CD4-positive, alpha-beta T cell treated with Interleukin-15 for 4 hours (primary cell): ENCODE results near the gene PARP1.
"Not testable (repeated sequence)": the region's sequence is repeated elsewhere in the genome, so short reads cannot be mapped to it uniquely, and the experiment has no call there.

Source experiments
- DNase-seq: peaks from one replicate; pipeline ENCODE4 v3.0.0-alpha.2; 2020; ENCODE audit warnings: low spot score

Gene PARP1

GRCh38 chr1:226407497-226408284, at the start of gene PARP1:
Gene PARP1 (minus strand): TSS chr1:226408093. CDS start chr1:226407929, 164 bp downstream.
- DNase-seq = peak; percentile 89

GRCh38 chr1:226457307-226457712, 49.4 kb upstream of the PARP1 start:
- peak; percentile 48 for DNase-seq

DNA sequence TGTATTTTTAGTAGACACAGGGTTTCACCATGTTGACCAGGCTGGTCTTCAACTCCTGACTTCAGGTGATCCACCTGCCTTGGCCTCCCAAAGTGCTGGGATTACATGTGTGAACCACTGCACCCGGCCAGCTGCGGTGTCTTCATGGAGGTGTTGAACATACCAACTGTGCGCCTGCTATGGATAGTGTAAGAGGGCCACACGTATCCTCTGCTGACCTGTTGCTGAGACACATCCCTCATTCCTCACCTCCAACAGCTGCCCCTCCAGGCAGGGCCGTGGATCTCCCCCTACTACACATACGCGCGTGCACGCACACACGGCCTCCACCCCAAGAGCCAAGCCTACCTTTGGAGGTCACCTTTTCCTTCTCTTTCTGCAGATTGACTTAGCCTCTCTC, 48.0 kb upstream of the PARP1 start:
- no peak for DNase-seq

- DNase-seq = no peak
Measured at GRCh38 chr1:226454349-226454748, 46.5 kb upstream of the PARP1 start.

- no peak for DNase-seq
Measured at GRCh38 chr1:226453015-226453704, 45.3 kb upstream of the PARP1 start.

DNA sequence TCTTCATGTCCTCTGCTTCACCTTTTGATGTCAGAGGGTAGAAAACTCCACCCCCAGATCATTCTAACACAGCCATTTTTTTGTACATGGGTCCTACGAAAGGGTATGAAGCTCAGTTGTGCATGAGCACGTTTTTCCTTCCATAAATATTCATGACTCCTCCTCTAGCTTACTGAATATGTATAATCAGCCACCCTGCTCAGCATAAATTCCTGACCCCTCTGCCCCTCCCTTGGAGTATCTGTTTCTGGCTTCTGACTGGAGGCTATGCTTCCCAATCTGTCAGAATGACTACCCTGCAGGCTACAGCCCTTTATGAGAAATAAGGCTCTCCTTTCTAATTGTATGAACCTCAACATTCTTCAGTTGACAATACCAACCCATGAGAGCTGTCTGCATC, 42.8 kb upstream of the PARP1 start:
- DNase-seq = no peak

DNA sequence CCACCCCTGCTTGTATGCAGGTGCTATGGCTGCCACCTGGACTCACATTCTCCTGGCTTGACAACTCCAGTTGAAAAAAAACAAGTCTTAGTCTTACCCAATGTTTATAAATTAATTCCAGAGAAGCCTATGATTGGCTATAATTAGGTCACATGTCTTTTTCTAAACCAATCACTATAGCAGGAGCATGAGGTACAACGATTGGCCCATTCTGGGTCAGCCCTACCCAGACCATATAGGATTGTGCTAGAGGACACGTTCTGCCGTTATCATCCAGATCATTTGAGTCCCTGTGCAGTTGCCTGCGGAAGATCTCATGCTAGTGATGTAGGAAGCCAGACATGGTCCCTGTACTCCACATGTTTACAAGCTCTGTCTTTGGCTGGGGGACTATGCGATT, 41.9 kb upstream of the PARP1 start:
- DNase-seq = no peak

GRCh38 chr1:226447932-226448665, 40.2 kb upstream of the PARP1 start:
- DNase-seq = no peak

- DNase-seq = no peak
Measured at GRCh38 chr1:226446094-226446493, 38.2 kb upstream of the PARP1 start.

GRCh38 chr1:226444901-226445300, 37.0 kb upstream of the PARP1 start:
- peak; percentile 62 for DNase-seq

- no peak for DNase-seq
Measured at GRCh38 chr1:226443439-226443838, 35.5 kb upstream of the PARP1 start.

GRCh38 chr1:226443033-226443432, 35.1 kb upstream of the PARP1 start:
- DNase-seq = no peak

DNA sequence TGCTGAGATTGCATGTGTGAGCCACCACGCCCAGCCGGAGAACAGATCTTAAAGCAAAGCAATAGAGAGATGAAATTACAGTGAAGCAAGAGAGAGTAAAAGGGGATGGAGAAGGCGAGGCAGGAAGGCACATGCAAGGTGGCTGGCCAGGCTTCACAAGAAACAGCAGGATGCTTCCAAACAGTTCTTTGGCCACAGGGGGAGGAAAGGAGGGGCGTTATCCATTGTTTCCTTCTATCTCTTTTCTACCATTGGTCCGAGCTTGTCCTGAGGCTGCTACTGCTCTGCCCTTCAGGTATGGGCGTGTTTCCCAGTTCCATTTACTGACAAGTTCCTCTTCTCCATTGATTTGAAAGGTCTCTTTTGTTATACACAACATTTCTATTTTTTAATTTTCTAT, 33.7 kb upstream of the PARP1 start:
- no peak for DNase-seq

GRCh38 chr1:226440512-226440911, 32.6 kb upstream of the PARP1 start:
- no peak for DNase-seq

DNA sequence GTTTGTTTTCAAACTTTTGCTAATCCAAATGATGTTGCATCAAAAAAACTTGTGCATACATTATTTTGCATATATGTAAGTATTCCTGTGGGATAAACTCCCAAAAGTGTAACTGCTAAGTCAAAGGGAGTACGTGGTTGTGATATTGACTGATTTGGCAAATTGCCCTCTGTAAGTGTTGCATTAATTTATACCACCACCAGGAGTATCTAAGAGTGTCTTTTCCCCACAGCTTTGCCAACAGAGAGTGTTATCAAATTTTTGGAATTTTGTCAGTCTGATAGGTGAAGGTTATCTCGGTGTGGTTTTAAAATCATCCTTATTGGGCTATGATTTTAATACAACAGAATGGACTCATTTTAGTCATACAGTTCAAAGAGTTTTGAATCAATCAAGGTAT, 30.1 kb upstream of the PARP1 start:
- DNase-seq = no peak

- DNase-seq = no peak
Measured at GRCh38 chr1:226436855-226437491, 29.1 kb upstream of the PARP1 start.

DNA sequence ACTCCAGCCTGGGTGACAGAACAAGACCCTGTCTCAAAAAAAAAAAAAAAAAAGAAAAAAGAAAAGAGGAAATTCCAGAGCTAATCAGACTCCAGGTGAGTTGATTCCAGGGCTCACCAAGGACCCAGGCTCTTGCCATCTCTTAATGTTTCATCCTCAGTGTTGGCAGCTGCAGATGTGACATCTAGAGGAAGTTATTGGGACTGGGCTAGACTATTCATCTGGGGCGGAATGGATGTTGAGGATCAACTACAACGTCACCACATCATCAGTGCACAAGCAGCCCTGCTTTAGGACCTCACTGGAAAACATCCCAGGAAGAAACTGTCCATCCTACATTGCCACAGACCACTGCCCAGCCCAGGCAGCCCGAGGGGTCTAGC, 28.6 kb upstream of the PARP1 start:
- no peak for DNase-seq

- DNase-seq = no peak
Measured at GRCh38 chr1:226433341-226433720, 25.4 kb upstream of the PARP1 start.

GRCh38 chr1:226432586-226433340, 24.9 kb upstream of the PARP1 start:
- DNase-seq = no peak

GRCh38 chr1:226431898-226432297, 24.0 kb upstream of the PARP1 start:
- DNase-seq = not testable (repeated sequence)

GRCh38 chr1:226429858-226430715, 22.2 kb upstream of the PARP1 start:
- no peak for DNase-seq
